Mesenchymal stem cell (in vitro differentiated cells and primary cell): ENCODE results near the gene ANXA4.

ENCODE experiments used
- DNase-seq: peaks from one replicate; pipeline ENCODE4 v3.0.0-alpha.2; 2013
- H2AFZ ChIP-seq: one replicate; pipeline ENCODE4 v1.6.1; 2013; ENCODE audit warnings: low read depth, mild to moderate bottlenecking, control low read depth, inconsistent platforms, low read length, moderate library complexity
- H2AK5ac ChIP-seq: 2 replicates; pipeline ENCODE4 v1.6.1; 2013; ENCODE audit warnings: low read length, moderate library complexity, mild to moderate bottlenecking, inconsistent platforms; ENCODE audit not compliant: severe bottlenecking
- H2BK120ac ChIP-seq: one replicate; pipeline ENCODE4 v1.6.1; 2013; ENCODE audit warnings: low read depth, mild to moderate bottlenecking, inconsistent platforms, low read length, moderate library complexity
- H2BK12ac ChIP-seq, 2 experiments: one replicate each; pipeline ENCODE4 v1.6.1; 2013; ENCODE audit warnings: inconsistent platforms in 2 of 2, low read length in 2 of 2, mild to moderate bottlenecking in 2 of 2, moderate library complexity in 2 of 2, control low read depth in 1 of 2
- H2BK15ac ChIP-seq: one replicate; pipeline ENCODE4 v1.6.1; 2013; ENCODE audit warnings: mild to moderate bottlenecking, low read depth, inconsistent platforms; ENCODE audit not compliant: poor library complexity, severe bottlenecking
- H2BK5ac ChIP-seq: 2 replicates; pipeline ENCODE4 v1.6.1; 2013; ENCODE audit warnings: low read depth, mild to moderate bottlenecking, low read length, control low read depth, inconsistent platforms; ENCODE audit not compliant: poor library complexity, severe bottlenecking
- H3K14ac ChIP-seq, 2 experiments: one replicate each; pipeline ENCODE4 v1.6.1; 2013; ENCODE audit warnings: inconsistent platforms in 2 of 2, low read length in 2 of 2, control low read depth in 1 of 2, mild to moderate bottlenecking in 1 of 2, moderate library complexity in 1 of 2
- H3K18ac ChIP-seq, 2 experiments: one replicate each; pipeline ENCODE4 v1.6.1; 2013; ENCODE audit warnings: inconsistent platforms in 2 of 2, low read length in 2 of 2, control low read depth in 1 of 2, low read depth in 1 of 2, mild to moderate bottlenecking in 1 of 2
- H3K23ac ChIP-seq, 2 experiments: one replicate each; pipeline ENCODE4 v1.6.1; 2013; ENCODE audit warnings: inconsistent platforms in 2 of 2, low read length in 2 of 2, mild to moderate bottlenecking in 2 of 2, moderate library complexity in 2 of 2, control low read depth in 1 of 2
- H3K27ac ChIP-seq: 2 replicates; pipeline ENCODE4 v1.5.1; 2013; ENCODE audit warnings: mild to moderate bottlenecking, moderate library complexity, low read length, control low read depth, inconsistent platforms; ENCODE audit not compliant: poor library complexity, severe bottlenecking
- H3K27me3 ChIP-seq, 2 experiments: 2 replicates each; pipeline versions ENCODE4 v1.6.1 to v1.7.0; 2013; ENCODE audit warnings: low read length in 2 of 2, mild to moderate bottlenecking in 2 of 2, moderate library complexity in 2 of 2, control low read depth in 1 of 2, inconsistent platforms in 1 of 2; ENCODE audit not compliant: control insufficient read depth in 1 of 2, insufficient read depth in 1 of 2
- H3K36me3 ChIP-seq, 2 experiments: 2 replicates each; pipeline versions ENCODE4 v1.6.1 to v1.7.0; 2013; ENCODE audit warnings: low read length in 2 of 2, control low read depth in 1 of 2, inconsistent platforms in 1 of 2, low read depth in 1 of 2, mild to moderate bottlenecking in 1 of 2; ENCODE audit not compliant: insufficient read depth in 2 of 2, control insufficient read depth in 1 of 2
- H3K4ac ChIP-seq, 2 experiments: one replicate each; pipeline ENCODE4 v1.6.1; 2013; ENCODE audit warnings: inconsistent platforms in 2 of 2, low read length in 2 of 2, mild to moderate bottlenecking in 2 of 2, moderate library complexity in 2 of 2, control low read depth in 1 of 2, low read depth in 1 of 2
- H3K4me1 ChIP-seq: 2 replicates; pipeline ENCODE4 v1.6.1; 2013; ENCODE audit warnings: low read depth, low read length, control low read depth; ENCODE audit not compliant: control insufficient read depth, insufficient read depth
- H3K4me2 ChIP-seq: 2 replicates; pipeline ENCODE4 v1.6.1; 2013; ENCODE audit warnings: low read length, mild to moderate bottlenecking, inconsistent platforms; ENCODE audit not compliant: poor library complexity, severe bottlenecking
- H3K4me3 ChIP-seq, 2 experiments: 2 replicates each; pipeline versions ENCODE4 v1.5.1 to v1.7.0; 2013; ENCODE audit warnings: low read length in 2 of 2, mild to moderate bottlenecking in 2 of 2, control low read depth in 1 of 2, low read depth in 1 of 2; ENCODE audit not compliant: insufficient read depth in 1 of 2
- H3K79me1 ChIP-seq: replicated peaks from 2 replicates; pipeline ENCODE4 v1.6.1; 2013; ENCODE audit warnings: mild to moderate bottlenecking, control low read depth, low read length, inconsistent platforms; ENCODE audit not compliant: poor library complexity, severe bottlenecking
- H3K9ac ChIP-seq: 2 replicates; pipeline ENCODE4 v1.7.0; 2013; ENCODE audit warnings: mild to moderate bottlenecking, low read length, moderate library complexity
- H3K9me3 ChIP-seq: 2 replicates; pipeline ENCODE4 v1.7.0; 2013; ENCODE audit warnings: mild to moderate bottlenecking, low read length; ENCODE audit not compliant: control insufficient read depth
- H4K8ac ChIP-seq: one replicate; pipeline ENCODE4 v1.6.1; 2013; ENCODE audit warnings: inconsistent platforms, mild to moderate bottlenecking, low read length, moderate library complexity
- H4K91ac ChIP-seq: one replicate; pipeline ENCODE4 v1.6.1; 2013; ENCODE audit warnings: mild to moderate bottlenecking, low read length, inconsistent platforms
- WGBS: methylation state at CpG from one replicate; pipeline ENCODE4 v1.1.7; 2013; ENCODE audit warnings: mixed read lengths; 5-methylcytosine and 5-hydroxymethylcytosine counted together

ANXA4 gene

DNA sequence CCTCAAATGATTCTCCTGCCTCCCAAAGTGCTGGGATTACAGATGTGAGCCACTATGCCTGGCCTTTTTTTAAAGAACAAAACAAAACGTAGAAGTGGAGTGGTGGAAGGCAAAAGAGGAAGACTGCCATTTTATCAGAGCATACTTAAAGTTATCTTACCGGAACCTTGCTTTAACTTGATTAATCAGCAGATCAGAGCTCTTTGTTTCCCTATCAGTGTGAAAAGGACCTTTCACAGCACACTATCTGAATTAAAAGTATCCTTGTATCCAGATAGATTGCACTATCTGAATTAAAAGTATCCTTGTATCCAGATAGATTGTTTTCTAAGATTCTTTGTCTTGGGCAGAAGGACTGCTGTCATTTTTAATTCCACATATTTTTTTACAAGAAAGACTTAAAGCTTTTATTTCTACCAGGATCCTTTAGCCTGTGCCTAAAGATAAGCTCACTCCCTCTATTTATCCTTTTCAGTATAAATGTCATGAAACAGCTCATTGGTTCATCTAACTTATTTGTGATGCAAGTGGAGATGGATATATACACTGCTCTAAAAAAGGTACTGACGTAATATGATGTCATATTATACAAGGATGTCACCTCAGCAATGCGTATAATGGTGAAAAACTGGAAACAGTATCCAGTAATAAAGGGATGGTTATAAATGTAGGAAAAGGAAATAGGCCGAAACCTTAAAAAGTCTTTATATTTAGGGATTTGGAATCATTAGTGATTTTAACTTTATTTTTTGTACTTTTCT lies 105.3 kb downstream of the ANXA4 start:
- Histone ChIP-seq H4K91ac (no peak overlapping the region), H3K4me2 (no peak overlapping the region), H3K4me1 (no peaks in the 10 kb centered on the region), H2BK12ac (no peak overlapping the region), H3K27me3 (no peaks in the 10 kb centered on the region), H3K79me1 (peaks cover 16% of the 10 kb centered on the region), H3K36me3 (peaks cover 21 to 69% of the 10 kb centered on the region in 2 experiments), H3K4ac (no peak overlapping the region), H2BK120ac (no peak overlapping the region), H3K14ac (no peak overlapping the region), H3K9me3 (no peaks in the 10 kb centered on the region), H3K9ac (no peak overlapping the region), H3K23ac (no peak overlapping the region), H3K4me3 (no peak overlapping the region), H3K18ac (no peak overlapping the region), H2AK5ac (no peak overlapping the region), H3K27ac (no peak overlapping the region), H2BK15ac (no peak overlapping the region), H2BK5ac (no peak overlapping the region), H2AFZ (no peak overlapping the region), H4K8ac (no peak overlapping the region)
- 98% methylated on average over 4 of the region's 5 CpGs for WGBS
- no peak for DNase-seq

DNA sequence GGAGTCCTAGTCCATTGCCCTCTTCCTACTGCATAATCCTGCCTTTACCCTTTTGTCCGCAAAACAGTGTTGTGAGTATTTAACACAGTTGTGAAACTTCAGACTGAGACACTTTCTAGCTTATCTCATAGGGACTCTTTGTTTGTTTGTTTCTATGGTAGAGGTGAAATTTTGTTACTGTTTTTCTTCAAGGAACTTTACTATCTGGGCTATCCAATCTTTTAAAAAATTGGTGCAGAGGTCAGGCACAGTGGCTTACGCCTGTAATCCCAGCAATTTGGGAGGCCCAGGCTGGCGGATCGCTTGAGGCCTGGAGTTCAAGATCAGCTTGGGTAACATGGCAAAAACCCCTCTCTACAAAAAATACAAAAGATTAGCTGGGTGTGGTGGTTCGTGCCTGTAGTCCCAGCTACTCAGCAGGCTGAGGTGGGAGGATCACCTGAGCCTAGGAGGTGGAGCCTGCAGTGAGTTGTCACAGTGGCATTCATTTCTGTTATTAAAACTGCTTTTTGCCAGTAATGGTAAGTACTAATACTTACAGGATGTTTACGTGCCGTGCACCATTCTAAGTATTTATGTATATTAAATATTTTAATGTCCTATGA lies 106.4 kb downstream of the ANXA4 start:
- Histone ChIP-seq H3K14ac (no peak overlapping the region), H2AFZ (no peak overlapping the region), H2BK120ac (no peak overlapping the region), H4K91ac (no peak overlapping the region), H3K79me1 (peaks cover 16% of the 10 kb centered on the region), H3K27ac (no peak overlapping the region), H3K27me3 (no peaks in the 10 kb centered on the region), H3K4me2 (no peak overlapping the region), H3K18ac (no peak overlapping the region), H3K4me3 (no peak overlapping the region), H3K4ac (no peak overlapping the region), H3K9ac (no peak overlapping the region), H3K9me3 (no peaks in the 10 kb centered on the region), H2BK5ac (no peak overlapping the region), H2BK15ac (no peak overlapping the region), H3K4me1 (no peaks in the 10 kb centered on the region), H3K23ac (no peak overlapping the region), H3K36me3 (peaks cover 21 to 74% of the 10 kb centered on the region in 2 experiments), H2AK5ac (no peak overlapping the region), H2BK12ac (no peak overlapping the region), H4K8ac (no peak overlapping the region)
- DNase-seq = no peak
- 83% methylated on average over 4 of the region's 7 CpGs for WGBS

DNA sequence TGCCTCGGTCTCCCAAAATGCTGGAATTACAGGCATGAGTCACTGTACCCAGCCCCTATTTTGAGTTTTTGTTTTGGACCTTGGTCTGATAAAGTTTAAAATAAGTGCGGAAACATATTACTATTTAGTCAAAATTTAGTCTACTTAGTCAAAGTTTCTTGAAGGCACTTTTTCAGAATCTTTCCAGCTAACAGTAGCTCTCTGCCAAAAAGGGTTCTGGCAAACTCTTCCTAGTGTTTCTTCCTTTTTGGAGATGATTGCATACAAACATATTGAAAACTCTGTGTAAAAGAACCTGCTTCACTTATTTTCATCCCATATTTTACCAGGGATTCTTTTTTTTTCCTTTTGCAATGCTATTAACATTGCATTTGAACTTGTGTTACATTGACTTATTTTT lies 116.3 kb downstream of the ANXA4 start:
- Histone ChIP-seq H3K27me3 (no peaks in the 10 kb centered on the region), H3K36me3 (peaks cover 5 to 27% of the 10 kb centered on the region in 2 experiments), H2BK12ac (no peak overlapping the region), H3K9me3 (no peaks in the 10 kb centered on the region), H4K8ac (no peak overlapping the region), H2BK15ac (no peak overlapping the region), H2AFZ (no peak overlapping the region), H3K9ac (no peak overlapping the region), H3K4me1 (no peaks in the 10 kb centered on the region), H3K23ac (no peak overlapping the region), H2AK5ac (no peak overlapping the region), H3K4me3 (no peak overlapping the region), H3K79me1 (peaks cover 4% of the 10 kb centered on the region), H3K4me2 (no peak overlapping the region), H3K27ac (no peak overlapping the region), H2BK120ac (no peak overlapping the region), H4K91ac (no peak overlapping the region), H3K18ac (no peak overlapping the region), H2BK5ac (no peak overlapping the region), H3K14ac (no peak overlapping the region), H3K4ac (no peak overlapping the region)
- WGBS = 91% methylated on average over 1 of the region's 2 CpGs
- DNase-seq = no peak

DNA sequence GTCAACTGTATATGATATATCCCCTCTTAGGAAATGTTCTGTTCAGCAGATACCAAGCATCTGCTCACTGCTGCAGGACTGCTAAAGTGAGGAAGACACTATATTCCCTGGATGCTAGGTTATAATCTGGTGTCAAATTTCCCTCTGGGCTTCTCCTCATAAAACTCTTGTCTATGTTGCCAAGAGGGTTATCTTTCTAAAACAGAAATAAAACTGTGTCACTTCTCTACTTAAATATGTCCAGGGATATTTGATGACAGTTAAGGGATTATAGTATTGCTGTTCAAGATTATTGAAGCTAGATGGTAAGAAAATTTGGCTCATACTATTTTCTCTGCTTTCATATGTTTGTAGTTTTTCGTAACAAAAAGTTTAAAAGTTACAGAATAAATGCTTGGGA lies 121.4 kb downstream of the ANXA4 start:
- Histone ChIP-seq H4K8ac (no peak overlapping the region), H3K4me2 (no peak overlapping the region), H3K36me3 (peaks cover 23 to 57% of the 10 kb centered on the region in 2 experiments), H3K18ac (no peak overlapping the region), H3K27ac (no peak overlapping the region), H3K79me1 (peaks cover 4% of the 10 kb centered on the region), H2BK12ac (no peak overlapping the region), H3K4ac (no peak overlapping the region), H3K9ac (no peak overlapping the region), H2BK120ac (no peak overlapping the region), H2AFZ (no peak overlapping the region), H3K27me3 (no peaks in the 10 kb centered on the region), H3K23ac (no peak overlapping the region), H3K4me1 (no peaks in the 10 kb centered on the region), H3K14ac (no peak overlapping the region), H4K91ac (no peak overlapping the region), H2BK5ac (no peak overlapping the region), H3K4me3 (no peak overlapping the region), H2AK5ac (no peak overlapping the region), H3K9me3 (no peaks in the 10 kb centered on the region), H2BK15ac (no peak overlapping the region)
- no peak for DNase-seq
- WGBS = 100% methylated on average over 1 of the region's 1 CpG
